Panc1 (cell line): ENCODE data around the gene SNRNP40. TPM values are rescaled to one million over a fixed set of nuclear protein-coding genes. Genes with fewer than 3 reads are reported as not detected.

Source experiments
- ATAC-seq: fragments of 200-7000 bp; cut with Tn5 transposase; 2 replicates; pipeline ENCODE4 v1.9.1; 2020; ENCODE audit warnings: mild to moderate bottlenecking, moderate library complexity
- BruUV-seq: library from RNA; stranded (reverse); fragments of 400-500 nt; replicated peaks from 2 replicates; lab custom pipeline; 2021; lab: Mats Ljungman, UMichigan
- CTCF ChIA-PET: fragments of 300-600 bp; sonication (Branson Sonifier 250); formaldehyde crosslinking; loops from one replicate; lab custom pipeline; 2022; ENCODE audit warnings: antibody characterized with exemption; lab: Charles Lee
- POLR2A ChIA-PET: fragments of 300-600 bp; sonication (Branson Sonifier 250); formaldehyde crosslinking; loops from one replicate; lab custom pipeline; 2022; ENCODE audit warnings: antibody characterized with exemption; lab: Charles Lee
- DNase-seq: peaks from one replicate; pipeline ENCODE4 v3.0.0-alpha.2; 2010; ENCODE audit warnings: low read depth, low spot score
- H3K27ac ChIP-seq: 2 replicates; pipeline ENCODE4 v1.5.1; 2011; ENCODE audit warnings: mild to moderate bottlenecking, low read length, inconsistent platforms
- H3K27me3 ChIP-seq: fragments of 200-500 bp; sonication (Bioruptor generic); 2 replicates; pipeline ENCODE4 v1.6.0; 2014; ENCODE audit warnings: low read length, inconsistent platforms; ENCODE audit not compliant: control insufficient read depth, insufficient read depth
- H3K36me3 ChIP-seq: fragments of 200-500 bp; sonication (Bioruptor generic); 2 replicates; pipeline ENCODE4 v1.5.1; 2014; ENCODE audit warnings: inconsistent platforms, mild to moderate bottlenecking, low read length, moderate library complexity; ENCODE audit not compliant: control insufficient read depth, insufficient read depth
- H3K4me1 ChIP-seq: 2 replicates; pipeline ENCODE4 v1.5.1; 2011; ENCODE audit warnings: inconsistent platforms, mild to moderate bottlenecking, low read length, moderate library complexity; ENCODE audit not compliant: control insufficient read depth, insufficient read depth
- H3K4me3 ChIP-seq, 2 experiments: 2 replicates each; pipeline ENCODE4 v1.5.1; 2011 to 2012; ENCODE audit warnings: low read depth in 2 of 2, low read length in 2 of 2, mild to moderate bottlenecking in 2 of 2, inconsistent platforms in 1 of 2, moderate library complexity in 1 of 2
- H3K9me3 ChIP-seq: fragments of 200-500 bp; sonication (Bioruptor generic); 2 replicates; pipeline ENCODE4 v1.5.1; 2014; ENCODE audit warnings: low read depth, mild to moderate bottlenecking, inconsistent platforms, low read length, moderate library complexity; ENCODE audit not compliant: control insufficient read depth, insufficient read depth
- POLR2AphosphoS5 ChIP-seq: IDR thresholded peaks from 2 replicates; pipeline ENCODE4 v1.6.1; 2012; ENCODE audit warnings: mild to moderate bottlenecking, low read depth, low read length, moderate library complexity
- SIN3A ChIP-seq: IDR thresholded peaks from 2 replicates; pipeline ENCODE4 v1.6.1; 2012; ENCODE audit warnings: low read depth, mild to moderate bottlenecking, low read length, moderate library complexity, borderline replicate concordance; ENCODE audit not compliant: insufficient read depth
- TCF7L2 ChIP-seq: IDR thresholded peaks from 2 replicates; pipeline ENCODE4 v1.6.1; 2011; ENCODE audit warnings: mild to moderate bottlenecking, low read depth, low read length, inconsistent platforms
- in situ Hi-C: cut with HindIII; loops from 2 replicates; pipeline ENCODE4 v1.10.0; 2016; ENCODE audit warnings: low sequenced_read_pairs, low pct_unique_long_range_greater_than_20kb
- intact Hi-C: fragments of 100-400 bp; cut with micrococcal nuclease; formaldehyde crosslinking; loops from one replicate; pipeline ENCODE4 v1.10.0; 2022; ENCODE audit not compliant: unreplicated experiment
- total RNA-seq: library from RNA; stranded (reverse); gene quantifications from one replicate; pipeline ENCODE4 v1.2.1, GENCODE V29; 2021; ENCODE audit not compliant: unreplicated experiment
- TF ChIP-seq, protein P1 (sequence below), 2 experiments: IDR thresholded peaks; 2 replicates each; pipeline ENCODE4 v1.6.1; 2011 to 2012; ENCODE audit warnings: low read depth in 2 of 2, control low read depth in 1 of 2, low read length in 1 of 2, mild to moderate bottlenecking in 1 of 2, moderate library complexity in 1 of 2; ENCODE audit not compliant: insufficient read depth in 1 of 2
- TF ChIP-seq, protein P2 (sequence below): fragments of 450-650 bp; IDR thresholded peaks from 2 replicates; pipeline ENCODE4 v1.5.1; 2017; ENCODE audit warnings: mild to moderate bottlenecking

Gene SNRNP40
- total RNA-seq, 1 experiment from 2014 or later = 99.3 TPM

GRCh38 chr1:31243501-31244286, 52.9 kb downstream of the SNRNP40 start:
- DNase-seq = no peak
- H3K27ac ChIP-seq = no peak overlapping the region
- ChIA-PET POLR2A (interaction anchor here (0.6 kb wide), 1 partner anchor 58 kb away, joined by 6 read pairs; no protein-coding TSS in a partner anchor), CTCF (no interaction called here)
- TF ChIP-seq POLR2AphosphoS5 (no peak), SIN3A (no peak), TCF7L2 (no peak)
- TF ChIP-seq, protein P1, sequence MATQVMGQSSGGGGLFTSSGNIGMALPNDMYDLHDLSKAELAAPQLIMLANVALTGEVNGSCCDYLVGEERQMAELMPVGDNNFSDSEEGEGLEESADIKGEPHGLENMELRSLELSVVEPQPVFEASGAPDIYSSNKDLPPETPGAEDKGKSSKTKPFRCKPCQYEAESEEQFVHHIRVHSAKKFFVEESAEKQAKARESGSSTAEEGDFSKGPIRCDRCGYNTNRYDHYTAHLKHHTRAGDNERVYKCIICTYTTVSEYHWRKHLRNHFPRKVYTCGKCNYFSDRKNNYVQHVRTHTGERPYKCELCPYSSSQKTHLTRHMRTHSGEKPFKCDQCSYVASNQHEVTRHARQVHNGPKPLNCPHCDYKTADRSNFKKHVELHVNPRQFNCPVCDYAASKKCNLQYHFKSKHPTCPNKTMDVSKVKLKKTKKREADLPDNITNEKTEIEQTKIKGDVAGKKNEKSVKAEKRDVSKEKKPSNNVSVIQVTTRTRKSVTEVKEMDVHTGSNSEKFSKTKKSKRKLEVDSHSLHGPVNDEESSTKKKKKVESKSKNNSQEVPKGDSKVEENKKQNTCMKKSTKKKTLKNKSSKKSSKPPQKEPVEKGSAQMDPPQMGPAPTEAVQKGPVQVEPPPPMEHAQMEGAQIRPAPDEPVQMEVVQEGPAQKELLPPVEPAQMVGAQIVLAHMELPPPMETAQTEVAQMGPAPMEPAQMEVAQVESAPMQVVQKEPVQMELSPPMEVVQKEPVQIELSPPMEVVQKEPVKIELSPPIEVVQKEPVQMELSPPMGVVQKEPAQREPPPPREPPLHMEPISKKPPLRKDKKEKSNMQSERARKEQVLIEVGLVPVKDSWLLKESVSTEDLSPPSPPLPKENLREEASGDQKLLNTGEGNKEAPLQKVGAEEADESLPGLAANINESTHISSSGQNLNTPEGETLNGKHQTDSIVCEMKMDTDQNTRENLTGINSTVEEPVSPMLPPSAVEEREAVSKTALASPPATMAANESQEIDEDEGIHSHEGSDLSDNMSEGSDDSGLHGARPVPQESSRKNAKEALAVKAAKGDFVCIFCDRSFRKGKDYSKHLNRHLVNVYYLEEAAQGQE (IDR thresholded peaks at IDR 0.05; ENCODE audit: insufficient read depth in 1 of 2, low read depth in 2 of 2, low read length in 1 of 2) = no peak
- TF ChIP-seq, protein P2, sequence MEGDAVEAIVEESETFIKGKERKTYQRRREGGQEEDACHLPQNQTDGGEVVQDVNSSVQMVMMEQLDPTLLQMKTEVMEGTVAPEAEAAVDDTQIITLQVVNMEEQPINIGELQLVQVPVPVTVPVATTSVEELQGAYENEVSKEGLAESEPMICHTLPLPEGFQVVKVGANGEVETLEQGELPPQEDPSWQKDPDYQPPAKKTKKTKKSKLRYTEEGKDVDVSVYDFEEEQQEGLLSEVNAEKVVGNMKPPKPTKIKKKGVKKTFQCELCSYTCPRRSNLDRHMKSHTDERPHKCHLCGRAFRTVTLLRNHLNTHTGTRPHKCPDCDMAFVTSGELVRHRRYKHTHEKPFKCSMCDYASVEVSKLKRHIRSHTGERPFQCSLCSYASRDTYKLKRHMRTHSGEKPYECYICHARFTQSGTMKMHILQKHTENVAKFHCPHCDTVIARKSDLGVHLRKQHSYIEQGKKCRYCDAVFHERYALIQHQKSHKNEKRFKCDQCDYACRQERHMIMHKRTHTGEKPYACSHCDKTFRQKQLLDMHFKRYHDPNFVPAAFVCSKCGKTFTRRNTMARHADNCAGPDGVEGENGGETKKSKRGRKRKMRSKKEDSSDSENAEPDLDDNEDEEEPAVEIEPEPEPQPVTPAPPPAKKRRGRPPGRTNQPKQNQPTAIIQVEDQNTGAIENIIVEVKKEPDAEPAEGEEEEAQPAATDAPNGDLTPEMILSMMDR = no peak
- no peaks in the 10 kb centered on the region for H3K9me3 ChIP-seq
- in situ Hi-C loops = no loop called here
- intact Hi-C loops = no loop called here
- ATAC-seq = no peak
- H3K4me1 ChIP-seq = no peaks in the 10 kb centered on the region
- no TSS peak for BruUV-seq
- peaks cover 14% of the 10 kb centered on the region for H3K27me3 ChIP-seq
- H3K36me3 ChIP-seq = no peaks in the 10 kb centered on the region
- no peak overlapping the region for H3K4me3 ChIP-seq

- in situ Hi-C loops = no loop called here
- ChIA-PET POLR2A (interaction anchor here (0.6 kb wide), 1 partner anchor 47 kb away, joined by 6 read pairs; no protein-coding TSS in a partner anchor), CTCF (no interaction called here)
Observed at GRCh38 chr1:31241321-31241720, 55.3 kb downstream of the SNRNP40 start.

More at GRCh38 chr1:31241321-31241720, 55.3 kb downstream of the SNRNP40 start:
- DNase-seq (no peak), ATAC-seq (no peak)
- H3K4me3 ChIP-seq = no peak overlapping the region
- intact Hi-C loops = no loop called here
- H3K36me3 ChIP-seq = no peaks in the 10 kb centered on the region
- peaks cover 14% of the 10 kb centered on the region for H3K27me3 ChIP-seq
- H3K4me1 ChIP-seq = no peaks in the 10 kb centered on the region
- TF ChIP-seq, protein P1 (IDR thresholded peaks at IDR 0.05; ENCODE audit: insufficient read depth in 1 of 2, low read depth in 2 of 2, low read length in 1 of 2) = no peak
- BruUV-seq = no TSS peak
- H3K27ac ChIP-seq = no peak overlapping the region
- no peaks in the 10 kb centered on the region for H3K9me3 ChIP-seq
